Measurements from ENCODE around the gene KAT2B.

DNA sequence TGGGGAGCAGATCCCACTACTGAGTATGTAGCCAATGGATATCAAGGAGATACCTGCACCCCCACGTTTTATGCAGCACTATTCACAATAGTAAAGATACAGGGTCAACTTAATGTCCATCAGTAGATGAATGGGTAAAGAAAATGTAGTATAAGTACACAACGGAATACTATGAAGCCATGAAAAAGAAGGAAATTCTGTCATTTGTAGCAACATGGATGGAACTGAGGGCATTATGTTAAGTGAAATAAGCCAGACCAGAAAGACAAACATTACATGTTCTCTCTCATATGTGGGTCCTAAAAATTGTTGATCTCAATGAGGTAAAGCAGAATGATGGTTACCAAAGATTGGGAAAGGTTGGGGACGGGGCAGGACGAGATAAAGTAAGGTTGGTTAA, 42.7 kb upstream of the KAT2B start:
- TF ChIP-seq, protein P1, sequence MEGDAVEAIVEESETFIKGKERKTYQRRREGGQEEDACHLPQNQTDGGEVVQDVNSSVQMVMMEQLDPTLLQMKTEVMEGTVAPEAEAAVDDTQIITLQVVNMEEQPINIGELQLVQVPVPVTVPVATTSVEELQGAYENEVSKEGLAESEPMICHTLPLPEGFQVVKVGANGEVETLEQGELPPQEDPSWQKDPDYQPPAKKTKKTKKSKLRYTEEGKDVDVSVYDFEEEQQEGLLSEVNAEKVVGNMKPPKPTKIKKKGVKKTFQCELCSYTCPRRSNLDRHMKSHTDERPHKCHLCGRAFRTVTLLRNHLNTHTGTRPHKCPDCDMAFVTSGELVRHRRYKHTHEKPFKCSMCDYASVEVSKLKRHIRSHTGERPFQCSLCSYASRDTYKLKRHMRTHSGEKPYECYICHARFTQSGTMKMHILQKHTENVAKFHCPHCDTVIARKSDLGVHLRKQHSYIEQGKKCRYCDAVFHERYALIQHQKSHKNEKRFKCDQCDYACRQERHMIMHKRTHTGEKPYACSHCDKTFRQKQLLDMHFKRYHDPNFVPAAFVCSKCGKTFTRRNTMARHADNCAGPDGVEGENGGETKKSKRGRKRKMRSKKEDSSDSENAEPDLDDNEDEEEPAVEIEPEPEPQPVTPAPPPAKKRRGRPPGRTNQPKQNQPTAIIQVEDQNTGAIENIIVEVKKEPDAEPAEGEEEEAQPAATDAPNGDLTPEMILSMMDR (IDR thresholded peaks at IDR 0.05) = no peak
- no peak for TF ChIP-seq POLR2A (IDR thresholded peaks at IDR 0.05)
